ENCODE results near the gene BBS9. TPM values are rescaled to one million over a fixed set of nuclear protein-coding genes. Genes with fewer than 3 reads are reported as not detected.

BBS9 gene
- total and polyA plus RNA-seq, 9 of the 15 experiments (the other 6 are each of a cell fraction or from before 2014, with no cell fraction given), result 0.77 to 3.3 (median 2.4) TPM

DNA sequence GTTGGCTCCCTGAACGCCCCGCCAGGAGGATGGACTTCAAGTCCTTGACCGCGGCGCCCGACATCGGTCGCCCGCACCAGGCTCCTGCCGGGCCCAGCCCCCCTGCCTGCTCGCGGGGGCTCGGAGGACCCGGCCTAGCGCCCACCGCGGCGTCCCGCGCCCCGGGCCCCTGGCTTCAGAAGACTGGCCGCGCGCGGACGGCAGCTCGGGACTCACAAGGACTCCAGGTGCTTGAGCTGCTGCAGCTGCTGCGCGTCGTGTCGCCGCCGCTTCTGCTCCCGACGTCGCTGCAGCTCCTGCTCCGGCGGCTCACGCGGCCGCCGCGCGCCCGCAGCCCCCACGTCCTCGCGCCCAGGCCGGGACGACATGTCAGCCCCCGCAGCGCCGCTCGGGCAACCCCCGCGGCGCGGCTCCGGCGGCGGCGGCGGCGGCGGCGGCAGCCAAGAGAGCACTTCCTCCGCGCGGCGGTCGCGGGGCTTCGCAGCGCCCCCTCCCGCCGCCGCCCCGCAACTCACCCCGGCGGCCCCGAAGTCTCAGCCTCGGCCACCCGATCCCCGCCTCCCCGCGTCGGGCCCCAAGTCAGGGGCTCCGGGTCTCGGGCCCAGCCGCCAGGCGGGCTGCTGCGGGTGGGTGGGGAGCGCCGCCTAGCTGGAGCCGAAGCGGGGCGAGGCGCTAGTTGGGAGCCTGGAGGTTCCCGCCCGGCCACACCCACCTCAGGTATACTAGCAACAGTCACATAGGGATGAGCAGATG, 20.2 kb upstream of the BBS9 start, which contains the start of gene RP9 (continued):
- TF ChIP-seq TSHZ1 (CRISPR knock-in tag; IDR thresholded peaks at IDR 0.05) (no peak), SRF (CRISPR knock-in tag; IDR thresholded peaks at IDR 0.05) (no peak), ZNF311 (CRISPR knock-in tag; IDR thresholded peaks at IDR 0.05) (no peak), MXI1 (IDR thresholded peaks at IDR 0.05; ENCODE audit: low read depth, low read length) (no peak), ID3 (CRISPR knock-in tag; IDR thresholded peaks at IDR 0.05) (no peak), ID3 (tag; IDR thresholded peaks at IDR 0.05) (peak; percentile 71; the same call in 1 of the 2 replicates), L3MBTL2 (IDR thresholded peaks at IDR 0.05) (peak; percentile 41; the same call in 1 of the 2 replicates), TCF3 (CRISPR knock-in tag; IDR thresholded peaks at IDR 0.05) (no peak), CTCFL (IDR thresholded peaks at IDR 0.05; ENCODE audit: borderline replicate concordance, insufficient read depth, low read depth, low read length, poor library complexity, severe bottlenecking) (peak; percentile 72), ZBTB17 (CRISPR knock-in tag; IDR thresholded peaks at IDR 0.05) (0 out of 2 replicates have a peak, but pooled peaks have one; percentile 14), NCOA4 (IDR thresholded peaks at IDR 0.05; ENCODE audit: partially characterized antibody) (no peak), FOXJ2 (tag; IDR thresholded peaks at IDR 0.05) (no peak), MAFK (IDR thresholded peaks at IDR 0.05; ENCODE audit: low read length) (no peak), TRIM25 (IDR thresholded peaks at IDR 0.05; ENCODE audit: borderline replicate concordance) (no peak)
- TF ChIP-seq, protein P1, sequence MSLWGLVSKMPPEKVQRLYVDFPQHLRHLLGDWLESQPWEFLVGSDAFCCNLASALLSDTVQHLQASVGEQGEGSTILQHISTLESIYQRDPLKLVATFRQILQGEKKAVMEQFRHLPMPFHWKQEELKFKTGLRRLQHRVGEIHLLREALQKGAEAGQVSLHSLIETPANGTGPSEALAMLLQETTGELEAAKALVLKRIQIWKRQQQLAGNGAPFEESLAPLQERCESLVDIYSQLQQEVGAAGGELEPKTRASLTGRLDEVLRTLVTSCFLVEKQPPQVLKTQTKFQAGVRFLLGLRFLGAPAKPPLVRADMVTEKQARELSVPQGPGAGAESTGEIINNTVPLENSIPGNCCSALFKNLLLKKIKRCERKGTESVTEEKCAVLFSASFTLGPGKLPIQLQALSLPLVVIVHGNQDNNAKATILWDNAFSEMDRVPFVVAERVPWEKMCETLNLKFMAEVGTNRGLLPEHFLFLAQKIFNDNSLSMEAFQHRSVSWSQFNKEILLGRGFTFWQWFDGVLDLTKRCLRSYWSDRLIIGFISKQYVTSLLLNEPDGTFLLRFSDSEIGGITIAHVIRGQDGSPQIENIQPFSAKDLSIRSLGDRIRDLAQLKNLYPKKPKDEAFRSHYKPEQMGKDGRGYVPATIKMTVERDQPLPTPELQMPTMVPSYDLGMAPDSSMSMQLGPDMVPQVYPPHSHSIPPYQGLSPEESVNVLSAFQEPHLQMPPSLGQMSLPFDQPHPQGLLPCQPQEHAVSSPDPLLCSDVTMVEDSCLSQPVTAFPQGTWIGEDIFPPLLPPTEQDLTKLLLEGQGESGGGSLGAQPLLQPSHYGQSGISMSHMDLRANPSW (CRISPR knock-in tag; IDR thresholded peaks at IDR 0.05), result no peak

Measured in K562 (cell line).